Measurements from ENCODE around the gene LHCGR. TPM values are rescaled to one million over a fixed set of nuclear protein-coding genes. Genes with fewer than 3 reads are reported as not detected.

LHCGR gene
- total RNA-seq, 2 donors from 2014 or later = not detected

GRCh38 chr2:48691935-48692691 is 63.4 kb downstream of the LHCGR start:
- no peaks in the 10 kb centered on the region for H3K36me3 Mint-ChIP-seq (ENCODE audit: low read depth)
- peaks cover 33% of the 10 kb centered on the region for H3K27me3 Mint-ChIP-seq
- no peaks in the 10 kb centered on the region for H3K4me1 Mint-ChIP-seq
- no peaks in the 10 kb centered on the region for H3K9me3 ChIP-seq (ENCODE audit: control insufficient read depth, low read length, poor library complexity, severe bottlenecking)
- ATAC-seq (no peak), DNase-seq (no peak)
- no peak overlapping the region for H3K27ac Mint-ChIP-seq
- no peak overlapping the region for H3K4me3 Mint-ChIP-seq

GRCh38 chr2:48685126-48685525 is 70.4 kb downstream of the LHCGR start:
- Mint-ChIP-seq H3K4me3 (no peak overlapping the region), H3K27ac (no peak overlapping the region), H3K27me3 (peaks cover 24% of the 10 kb centered on the region), H3K4me1 (no peaks in the 10 kb centered on the region), H3K36me3 (ENCODE audit: low read depth) (no peaks in the 10 kb centered on the region)
- DNase-seq (no peak), ATAC-seq (no peak)
- no peaks in the 10 kb centered on the region for H3K9me3 ChIP-seq (ENCODE audit: control insufficient read depth, low read length, poor library complexity, severe bottlenecking)

GRCh38 chr2:48677450-48677849 is 78.1 kb downstream of the LHCGR start:
- ATAC-seq (no peak), DNase-seq (no peak)
- Mint-ChIP-seq H3K4me3 (no peak overlapping the region), H3K27me3 (peaks cover 17% of the 10 kb centered on the region), H3K27ac (no peak overlapping the region), H3K36me3 (ENCODE audit: low read depth) (no peaks in the 10 kb centered on the region), H3K4me1 (peaks cover 7% of the 10 kb centered on the region)
- H3K9me3 ChIP-seq (ENCODE audit: control insufficient read depth, low read length, poor library complexity, severe bottlenecking) = no peaks in the 10 kb centered on the region

- Mint-ChIP-seq H3K27ac (no peak overlapping the region), H3K4me3 (no peak overlapping the region), H3K36me3 (ENCODE audit: low read depth) (no peaks in the 10 kb centered on the region), H3K4me1 (peaks cover 7% of the 10 kb centered on the region), H3K27me3 (peaks cover 23% of the 10 kb centered on the region)
- ATAC-seq (no peak), DNase-seq (no peak)
- H3K9me3 ChIP-seq (ENCODE audit: control insufficient read depth, low read length, poor library complexity, severe bottlenecking) = no peaks in the 10 kb centered on the region
These were observed 80.6 kb downstream of the LHCGR start for GRCh38 chr2:48674933-48675332.

- peaks cover 16% of the 10 kb centered on the region for H3K27me3 Mint-ChIP-seq
- H3K4me3 Mint-ChIP-seq = no peak overlapping the region
- DNase-seq (no peak), ATAC-seq (no peak)
- no peak overlapping the region for H3K27ac Mint-ChIP-seq
- peaks cover 7% of the 10 kb centered on the region for H3K4me1 Mint-ChIP-seq
- no peaks in the 10 kb centered on the region for H3K9me3 ChIP-seq (ENCODE audit: control insufficient read depth, low read length, poor library complexity, severe bottlenecking)
- no peaks in the 10 kb centered on the region for H3K36me3 Mint-ChIP-seq (ENCODE audit: low read depth)
These were observed 81.9 kb downstream of the LHCGR start for GRCh38 chr2:48673581-48673980.

- DNase-seq (no peak), ATAC-seq (no peak)
- Mint-ChIP-seq H3K27ac (no peak overlapping the region), H3K27me3 (peaks cover 14% of the 10 kb centered on the region), H3K4me1 (no peaks in the 10 kb centered on the region), H3K36me3 (ENCODE audit: low read depth) (no peaks in the 10 kb centered on the region), H3K4me3 (no peak overlapping the region)
- H3K9me3 ChIP-seq (ENCODE audit: control insufficient read depth, low read length, poor library complexity, severe bottlenecking) = no peaks in the 10 kb centered on the region
These were observed 86.5 kb downstream of the LHCGR start for GRCh38 chr2:48668992-48669391.

GRCh38 chr2:48651158-48651790 is 104.2 kb downstream of the LHCGR start:
- Mint-ChIP-seq H3K36me3 (ENCODE audit: low read depth) (no peaks in the 10 kb centered on the region), H3K4me3 (no peak overlapping the region), H3K4me1 (no peaks in the 10 kb centered on the region), H3K27ac (no peak overlapping the region), H3K27me3 (no peaks in the 10 kb centered on the region)
- H3K9me3 ChIP-seq (ENCODE audit: control insufficient read depth, low read length, poor library complexity, severe bottlenecking) = no peaks in the 10 kb centered on the region
- ATAC-seq (no peak), DNase-seq (no peak)

- DNase-seq (no peak), ATAC-seq (no peak)
- no peaks in the 10 kb centered on the region for H3K36me3 Mint-ChIP-seq (ENCODE audit: low read depth)
- no peaks in the 10 kb centered on the region for H3K9me3 ChIP-seq (ENCODE audit: control insufficient read depth, low read length, poor library complexity, severe bottlenecking)
- H3K4me1 Mint-ChIP-seq = no peaks in the 10 kb centered on the region
- H3K4me3 Mint-ChIP-seq = no peak overlapping the region
- no peaks in the 10 kb centered on the region for H3K27me3 Mint-ChIP-seq
- H3K27ac Mint-ChIP-seq = no peak overlapping the region
These were observed 117.3 kb downstream of the LHCGR start for GRCh38 chr2:48638261-48638660.

Other genes with a start within 250 kb of the LHCGR start
- 10 to 100 TPM in 1 of 2 donors, 1 to 10 TPM in 1; 4.5 to 10.9 TPM for gene STON1, start 225.6 kb downstream of the LHCGR start, total RNA-seq
- gene GTF2A1L, start 137.9 kb downstream of the LHCGR start, total RNA-seq = not detected